Hepatocyte (in vitro differentiated cells): ENCODE data around the gene CTRB2. TPM values are rescaled to one million over a fixed set of nuclear protein-coding genes. Genes with fewer than 3 reads are reported as not detected.

Experiments used
- DNase-seq: peaks from one replicate; pipeline ENCODE4 v3.0.0-alpha.2; 2016; ENCODE audit warnings: low spot score
- H2AFZ ChIP-seq: fragments of 200-600 bp; sonication (generic); 2 replicates; pipeline ENCODE4 v1.6.0; 2016; ENCODE audit warnings: antibody characterized with exemption, mild to moderate bottlenecking
- H3K27ac ChIP-seq: fragments of 200-600 bp; sonication (generic); 2 replicates; pipeline ENCODE4 v1.5.1; 2016; ENCODE audit warnings: mild to moderate bottlenecking
- H3K27me3 ChIP-seq: fragments of 200-600 bp; sonication (generic); 2 replicates; pipeline ENCODE4 v1.6.1; 2016
- H3K36me3 ChIP-seq: fragments of 200-600 bp; sonication (generic); replicated peaks from 2 replicates; pipeline ENCODE4 v1.5.1; 2016; ENCODE audit warnings: low read depth; ENCODE audit not compliant: insufficient read depth
- H3K4me1 ChIP-seq: fragments of 200-600 bp; sonication (generic); 2 replicates; pipeline ENCODE4 v1.5.1; 2016; ENCODE audit warnings: mild to moderate bottlenecking, moderate library complexity; ENCODE audit not compliant: insufficient read depth
- H3K4me2 ChIP-seq: fragments of 200-600 bp; sonication (generic); 2 replicates; pipeline ENCODE4 v1.6.0; 2016
- H3K4me3 ChIP-seq: fragments of 200-600 bp; sonication (generic); 2 replicates; pipeline ENCODE4 v1.5.1; 2016; ENCODE audit warnings: mild to moderate bottlenecking
- H3K79me2 ChIP-seq: fragments of 200-600 bp; sonication (generic); 2 replicates; pipeline ENCODE4 v1.6.0; 2017; ENCODE audit warnings: mild to moderate bottlenecking
- H3K9me2 ChIP-seq: fragments of 200-600 bp; sonication (generic); replicated peaks from 2 replicates; pipeline ENCODE4 v1.6.0; 2017; ENCODE audit warnings: mild to moderate bottlenecking; ENCODE audit not compliant: insufficient read depth
- H3K9me3 ChIP-seq: fragments of 200-600 bp; sonication (generic); 2 replicates; pipeline ENCODE4 v1.5.1; 2016; ENCODE audit warnings: low read depth, mild to moderate bottlenecking
- H4K20me1 ChIP-seq: fragments of 200-600 bp; sonication (generic); 2 replicates; pipeline ENCODE4 v1.6.0; 2016; ENCODE audit warnings: mild to moderate bottlenecking; ENCODE audit not compliant: insufficient read depth, poor library complexity, severe bottlenecking
- EZH2 ChIP-seq: fragments of 200-600 bp; sonication (generic); IDR thresholded peaks from 2 replicates; pipeline ENCODE4 v1.6.1; 2016; ENCODE audit warnings: antibody characterized with exemption, mild to moderate bottlenecking, borderline replicate concordance
- EZH2phosphoT487 ChIP-seq: fragments of 200-600 bp; sonication (generic); IDR thresholded peaks from one replicate; pipeline ENCODE4 v1.6.1; 2018; ENCODE audit warnings: antibody characterized with exemption, mild to moderate bottlenecking, low read depth, moderate library complexity; ENCODE audit not compliant: unreplicated experiment, severe bottlenecking
- WGBS: methylation state at CpG from one replicate; pipeline ENCODE4 v1.1.6; 2016; ENCODE audit warnings: low lambda C conversion rate; ENCODE audit errors: missing lambda C conversion rate; 5-methylcytosine and 5-hydroxymethylcytosine counted together
- polyA plus RNA-seq: library from polyadenylated mRNA; unstranded; fragments of >200 nt; fragmentation: Nextera tagmentation; extraction: Ambion mirVana; gene quantifications from 2 replicates; pipeline ENCODE4 v1.2.1, GENCODE V29; 2016
- total RNA-seq: library from RNA; depleted of rRNA; stranded (reverse); fragments of >200 nt; gene quantifications from 2 replicates; pipeline ENCODE4 v1.2.3, GENCODE V29; 2014
- TF ChIP-seq, protein P1 (sequence below): fragments of 200-600 bp; sonication (generic); IDR thresholded peaks from 2 replicates; pipeline ENCODE4 v1.5.1; 2016; ENCODE audit warnings: antibody characterized with exemption, mild to moderate bottlenecking; ENCODE audit not compliant: poor library complexity

CTRB2 gene
- total and polyA plus RNA-seq, 2 experiments from 2014 or later, result 0.44 TPM; not detected in 1

DNA sequence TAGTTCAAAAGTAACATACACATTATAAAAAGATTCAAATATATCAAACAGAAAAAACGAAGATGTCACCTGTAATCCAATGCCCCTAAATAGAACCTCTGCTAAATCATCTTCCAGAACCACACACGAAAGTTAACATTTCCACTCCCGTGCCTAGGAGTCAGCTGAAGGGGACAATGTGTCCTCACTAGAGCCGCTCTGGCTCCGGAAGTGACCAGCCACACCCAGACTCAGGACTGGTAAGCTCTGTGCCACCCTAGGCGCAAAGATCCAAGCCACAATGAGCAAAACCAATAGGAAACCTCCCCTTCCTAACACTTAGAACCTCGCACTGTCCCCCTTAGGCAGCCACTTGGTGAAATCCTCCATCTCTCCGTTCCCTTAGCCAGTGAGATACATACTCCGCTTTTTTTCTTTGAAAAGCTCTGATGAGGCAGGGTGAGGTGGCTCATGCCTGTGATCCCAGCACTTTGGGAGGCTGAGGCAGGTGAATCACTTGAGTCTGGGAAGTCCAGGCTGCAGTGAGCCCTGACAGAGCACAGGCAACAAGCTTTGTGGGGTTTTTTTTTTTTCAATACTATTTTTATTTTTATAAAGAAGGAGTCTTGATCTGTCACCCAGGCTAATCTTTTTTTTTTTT lies 23.6 kb upstream of the CTRB2 start:
- Histone ChIP-seq H3K27ac (no peak overlapping the region), H3K9me3 (no peaks in the 10 kb centered on the region), H3K4me3 (no peak overlapping the region), H3K9me2 (no peaks in the 10 kb centered on the region), H3K79me2 (peaks cover 20% of the 10 kb centered on the region), H2AFZ (no peak overlapping the region), H3K4me1 (no peaks in the 10 kb centered on the region), H3K4me2 (no peak overlapping the region), H4K20me1 (peaks cover 15% of the 10 kb centered on the region), H3K27me3 (no peaks in the 10 kb centered on the region), H3K36me3 (no peaks in the 10 kb centered on the region)
- no peak for DNase-seq
- 94% methylated on average over 9 of the region's 9 CpGs for WGBS
- TF ChIP-seq EZH2phosphoT487, result no peak

GRCh38 chr16:75229172-75230031 lies 22.4 kb upstream of the CTRB2 start:
- no peak overlapping the region for H3K27ac ChIP-seq
- TF ChIP-seq EZH2, result no peak
- TF ChIP-seq, protein P1, sequence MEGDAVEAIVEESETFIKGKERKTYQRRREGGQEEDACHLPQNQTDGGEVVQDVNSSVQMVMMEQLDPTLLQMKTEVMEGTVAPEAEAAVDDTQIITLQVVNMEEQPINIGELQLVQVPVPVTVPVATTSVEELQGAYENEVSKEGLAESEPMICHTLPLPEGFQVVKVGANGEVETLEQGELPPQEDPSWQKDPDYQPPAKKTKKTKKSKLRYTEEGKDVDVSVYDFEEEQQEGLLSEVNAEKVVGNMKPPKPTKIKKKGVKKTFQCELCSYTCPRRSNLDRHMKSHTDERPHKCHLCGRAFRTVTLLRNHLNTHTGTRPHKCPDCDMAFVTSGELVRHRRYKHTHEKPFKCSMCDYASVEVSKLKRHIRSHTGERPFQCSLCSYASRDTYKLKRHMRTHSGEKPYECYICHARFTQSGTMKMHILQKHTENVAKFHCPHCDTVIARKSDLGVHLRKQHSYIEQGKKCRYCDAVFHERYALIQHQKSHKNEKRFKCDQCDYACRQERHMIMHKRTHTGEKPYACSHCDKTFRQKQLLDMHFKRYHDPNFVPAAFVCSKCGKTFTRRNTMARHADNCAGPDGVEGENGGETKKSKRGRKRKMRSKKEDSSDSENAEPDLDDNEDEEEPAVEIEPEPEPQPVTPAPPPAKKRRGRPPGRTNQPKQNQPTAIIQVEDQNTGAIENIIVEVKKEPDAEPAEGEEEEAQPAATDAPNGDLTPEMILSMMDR, result no peak
- no peak for TF ChIP-seq EZH2phosphoT487
- DNase-seq, result no peak

GRCh38 chr16:75228143-75228976 lies 21.4 kb upstream of the CTRB2 start:
- no peak for DNase-seq
- H3K36me3 ChIP-seq, result no peaks in the 10 kb centered on the region
- no peak overlapping the region for H2AFZ ChIP-seq
- TF ChIP-seq, protein P1, result no peak
- TF ChIP-seq EZH2 (no peak), EZH2phosphoT487 (no peak)
- H3K4me1 ChIP-seq, result no peaks in the 10 kb centered on the region
- H3K9me3 ChIP-seq, result no peaks in the 10 kb centered on the region
- no peaks in the 10 kb centered on the region for H3K9me2 ChIP-seq
- no peak overlapping the region for H3K4me3 ChIP-seq
- H3K4me2 ChIP-seq, result no peak overlapping the region
- no peaks in the 10 kb centered on the region for H3K27me3 ChIP-seq
- H4K20me1 ChIP-seq, result peaks cover 3% of the 10 kb centered on the region
- 95% methylated on average over 16 of the region's 17 CpGs for WGBS
- peaks cover 14% of the 10 kb centered on the region for H3K79me2 ChIP-seq
- no peak overlapping the region for H3K27ac ChIP-seq

More at GRCh38 chr16:75229172-75230031, 22.4 kb upstream of the CTRB2 start:
- Histone ChIP-seq H3K36me3 (no peaks in the 10 kb centered on the region), H3K27me3 (no peaks in the 10 kb centered on the region), H2AFZ (no peak overlapping the region), H3K9me3 (no peaks in the 10 kb centered on the region), H3K4me3 (no peak overlapping the region), H3K9me2 (no peaks in the 10 kb centered on the region), H4K20me1 (peaks cover 12% of the 10 kb centered on the region), H3K4me1 (no peaks in the 10 kb centered on the region), H3K4me2 (no peak overlapping the region), H3K79me2 (peaks cover 19% of the 10 kb centered on the region)
- 96% methylated on average over 48 of the region's 48 CpGs for WGBS
